Right lobe of liver (tissue), 4 donors: Measurements from ENCODE around the gene TM9SF1.

Source experiments
- CTCF ChIP-seq, 4 donors: fragments of 200-600 bp in 3 of 4; fragments of 450-650 bp in 1 of 4; IDR thresholded peaks; one replicate each; pipeline versions ENCODE4 v1.5.1 to v1.8.0; 2016 to 2022; ENCODE audit warnings: antibody characterized with exemption in 4 of 4, mild to moderate bottlenecking in 2 of 4
- POLR2A ChIP-seq: fragments of 450-650 bp; IDR thresholded peaks from one replicate; pipeline ENCODE4 v1.6.1; 2017; ENCODE audit warnings: antibody characterized with exemption, mild to moderate bottlenecking
- donor health status: DM: no; HTN: no; CAD: no.
- donor health status: DM: no; HTN: no; CAD: no.
- donor health status: DM: no; HTN: yes; CAD: no.

GRCh38 chr14:24232645-24233537, 37.6 kb upstream of the TM9SF1 start, which contains the start of gene GMPR2:
- TF ChIP-seq POLR2A (no peak), CTCF (IDR thresholded peaks at IDR 0.05) (no peak)
